Duodenal mucosa (tissue), 2 donors: ENCODE data around the gene RAB37.

Source experiments
- H3K27ac ChIP-seq: one replicate; pipeline ENCODE4 v1.7.0; 2013; ENCODE audit warnings: low read depth, low read length
- H3K27me3 ChIP-seq, 2 donors: one replicate each; pipeline ENCODE4 v1.7.0; 2013; ENCODE audit warnings: low read length in 2 of 2, control low read depth in 1 of 2; ENCODE audit not compliant: insufficient read depth in 2 of 2, control insufficient read depth in 1 of 2
- H3K36me3 ChIP-seq, 2 donors: one replicate each; pipeline ENCODE4 v1.7.0; 2013; ENCODE audit warnings: low read length in 2 of 2, control low read depth in 1 of 2; ENCODE audit not compliant: insufficient read depth in 2 of 2, control insufficient read depth in 1 of 2
- H3K4me1 ChIP-seq, 2 donors: one replicate each; pipeline ENCODE4 v1.7.0; 2013; ENCODE audit warnings: low read length in 2 of 2, control low read depth in 1 of 2; ENCODE audit not compliant: insufficient read depth in 2 of 2, control insufficient read depth in 1 of 2
- H3K4me3 ChIP-seq, 2 donors: one replicate each; pipeline ENCODE4 v1.7.0; 2013; ENCODE audit warnings: low read length in 2 of 2, low read depth in 1 of 2
- H3K9ac ChIP-seq, 2 donors: one replicate each; pipeline ENCODE4 v1.7.0; 2013; ENCODE audit warnings: low read length in 2 of 2, low read depth in 1 of 2
- H3K9me3 ChIP-seq, 2 donors: one replicate each; pipeline ENCODE4 v1.7.0; 2013; ENCODE audit warnings: low read length in 2 of 2, control low read depth in 1 of 2; ENCODE audit not compliant: control insufficient read depth in 1 of 2

The RAB37 gene

GRCh38 chr17:74759243-74759801 is 22.3 kb downstream of the RAB37 start:
- H3K36me3 ChIP-seq: peaks cover 9 to 20% of the 10 kb centered on the region in 2 donors
- H3K27me3 ChIP-seq: no peaks in the 10 kb centered on the region
- peaks cover 90 to 95% of the 10 kb centered on the region in 2 donors for H3K4me1 ChIP-seq
- peak overlapping the region; percentile 53 to 58 for H3K4me3 ChIP-seq
- no peaks in the 10 kb centered on the region for H3K9me3 ChIP-seq
- peak overlapping the region; percentile 57 to 65 for H3K9ac ChIP-seq
- no peak overlapping the region for H3K27ac ChIP-seq

- Histone ChIP-seq H3K9ac (peak overlapping the region; percentile 44 to 57), H3K27me3 (no peaks in the 10 kb centered on the region), H3K4me1 (peaks cover 91 to 95% of the 10 kb centered on the region in 2 donors), H3K36me3 (peaks cover 7 to 24% of the 10 kb centered on the region in 2 donors), H3K9me3 (no peaks in the 10 kb centered on the region), H3K4me3 (peak overlapping the region; percentile 53 to 58), H3K27ac (no peak overlapping the region)
Measured at GRCh38 chr17:74759941-74760340, 22.9 kb downstream of the RAB37 start.

GRCh38 chr17:74760404-74761105 is 23.5 kb downstream of the RAB37 start:
- H3K27me3 ChIP-seq: no peaks in the 10 kb centered on the region
- H3K27ac ChIP-seq: peak overlapping the region; percentile 5
- no peaks in the 10 kb centered on the region for H3K9me3 ChIP-seq
- H3K4me1 ChIP-seq: peaks cover 85 to 89% of the 10 kb centered on the region in 2 donors
- H3K9ac ChIP-seq: peak overlapping the region; percentile 44 to 57
- H3K36me3 ChIP-seq: peaks cover 7 to 18% of the 10 kb centered on the region in 2 donors
- peak overlapping the region in 1 of 2 donors; percentile 53 for H3K4me3 ChIP-seq

GRCh38 chr17:74761419-74761818 is 24.4 kb downstream of the RAB37 start:
- H3K4me3 ChIP-seq: no peak overlapping the region
- H3K27me3 ChIP-seq: no peaks in the 10 kb centered on the region
- peak overlapping the region in 1 of 2 donors; percentile 2 for H3K9ac ChIP-seq
- H3K9me3 ChIP-seq: no peaks in the 10 kb centered on the region
- H3K36me3 ChIP-seq: peaks cover 11 to 16% of the 10 kb centered on the region in 2 donors
- peaks cover 82 to 83% of the 10 kb centered on the region in 2 donors for H3K4me1 ChIP-seq
- H3K27ac ChIP-seq: peak overlapping the region; percentile 10

DNA sequence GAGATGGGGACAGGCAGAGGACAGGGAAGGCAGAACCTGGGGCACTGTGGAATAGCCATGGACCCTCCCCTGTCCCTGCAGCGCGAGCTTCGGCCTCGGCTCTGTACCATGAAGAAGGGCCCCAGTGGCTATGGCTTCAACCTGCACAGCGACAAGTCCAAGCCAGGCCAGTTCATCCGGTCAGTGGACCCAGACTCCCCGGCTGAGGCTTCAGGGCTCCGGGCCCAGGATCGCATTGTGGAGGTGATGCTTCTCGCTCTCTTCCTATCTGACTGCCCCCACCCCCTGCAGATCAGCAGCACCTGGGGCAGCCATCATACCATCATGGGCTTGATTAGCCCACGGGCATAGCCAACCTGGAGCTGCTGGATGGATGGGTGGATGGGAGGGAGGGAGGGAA is 24.9 kb downstream of the RAB37 start:
- Histone ChIP-seq H3K9me3 (no peaks in the 10 kb centered on the region), H3K4me3 (no peak overlapping the region), H3K27me3 (no peaks in the 10 kb centered on the region), H3K9ac (no peak overlapping the region), H3K27ac (no peak overlapping the region), H3K36me3 (peaks cover 11 to 20% of the 10 kb centered on the region in 2 donors), H3K4me1 (peaks cover 77 to 80% of the 10 kb centered on the region in 2 donors)

- Histone ChIP-seq H3K27me3 (no peaks in the 10 kb centered on the region), H3K9me3 (no peaks in the 10 kb centered on the region), H3K9ac (peak overlapping the region; percentile 47 to 58), H3K27ac (peak overlapping the region; percentile 50), H3K4me1 (peaks cover 72 to 75% of the 10 kb centered on the region in 2 donors), H3K36me3 (peaks cover 15 to 36% of the 10 kb centered on the region in 2 donors), H3K4me3 (peak overlapping the region; percentile 40 to 60)
Measured at GRCh38 chr17:74763565-74764387, 26.7 kb downstream of the RAB37 start.

- H3K4me1 ChIP-seq: peaks cover 72 to 75% of the 10 kb centered on the region in 2 donors
- H3K4me3 ChIP-seq: peak overlapping the region in 1 of 2 donors; percentile 60
- peak overlapping the region; percentile 33 to 47 for H3K9ac ChIP-seq
- no peaks in the 10 kb centered on the region for H3K9me3 ChIP-seq
- peaks cover 19 to 43% of the 10 kb centered on the region in 2 donors for H3K36me3 ChIP-seq
- H3K27ac ChIP-seq: no peak overlapping the region
- H3K27me3 ChIP-seq: no peaks in the 10 kb centered on the region
Measured at GRCh38 chr17:74764751-74765286, 27.8 kb downstream of the RAB37 start.

DNA sequence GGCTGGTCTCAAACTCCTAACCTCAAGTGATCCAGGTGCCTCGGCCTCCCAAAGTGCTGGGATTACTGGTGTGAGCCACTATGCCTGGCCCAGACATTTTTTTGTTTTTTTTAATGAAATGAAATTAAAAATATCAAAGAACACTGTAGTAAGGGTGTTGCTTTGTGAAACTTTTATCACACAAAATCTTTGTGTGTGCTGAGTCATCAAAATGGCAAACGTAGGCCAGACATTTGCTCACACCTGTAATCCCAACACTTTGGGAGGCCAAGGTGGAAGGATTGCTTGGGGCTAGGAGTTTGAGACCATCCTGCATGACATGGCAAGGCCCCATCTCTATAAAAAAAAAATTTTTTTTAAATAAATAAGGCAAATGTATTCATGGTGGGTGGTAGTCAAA is 29.4 kb downstream of the RAB37 start:
- Histone ChIP-seq H3K27me3 (no peaks in the 10 kb centered on the region), H3K4me1 (peaks cover 69 to 75% of the 10 kb centered on the region in 2 donors), H3K36me3 (peaks cover 26 to 53% of the 10 kb centered on the region in 2 donors), H3K27ac (no peak overlapping the region), H3K4me3 (no peak overlapping the region), H3K9ac (no peak overlapping the region), H3K9me3 (no peaks in the 10 kb centered on the region)

DNA sequence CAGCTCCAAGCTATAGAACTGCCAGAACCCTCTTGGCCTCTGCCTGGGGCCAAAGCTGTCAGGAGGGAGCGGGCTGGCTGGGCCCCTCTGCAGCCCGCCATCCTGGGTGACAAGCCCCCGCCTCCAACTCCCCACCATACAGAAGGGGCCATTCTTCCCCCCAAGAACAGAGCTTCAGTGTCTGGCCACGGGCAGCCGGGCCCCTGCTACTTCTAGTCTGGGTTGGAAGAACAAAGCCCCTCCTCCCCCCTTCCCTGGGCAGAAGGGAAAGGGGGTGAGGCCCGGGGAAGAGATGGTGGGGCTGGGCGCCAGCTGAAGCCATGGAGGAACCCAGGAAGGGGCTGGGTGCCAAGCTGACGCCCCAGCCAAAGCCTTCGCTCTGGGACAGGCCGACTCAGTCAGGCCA is 30.1 kb downstream of the RAB37 start:
- Histone ChIP-seq H3K27ac (no peak overlapping the region), H3K27me3 (no peaks in the 10 kb centered on the region), H3K4me3 (no peak overlapping the region), H3K36me3 (peaks cover 23 to 60% of the 10 kb centered on the region in 2 donors), H3K4me1 (peaks cover 62 to 70% of the 10 kb centered on the region in 2 donors), H3K9ac (peak overlapping the region in 1 of 2 donors; percentile 15), H3K9me3 (no peaks in the 10 kb centered on the region)
